ENCODE measurements around the gene SNRPD3. TPM values are rescaled to one million over a fixed set of nuclear protein-coding genes. Genes with fewer than 3 reads are reported as not detected.
"Not testable (repeated sequence)": the region's sequence is repeated elsewhere in the genome, so short reads cannot be mapped to it uniquely, and the experiment has no call there.

SNRPD3 gene
- total RNA-seq, 1 donor from 2014 or later, result 255 TPM

DNA sequence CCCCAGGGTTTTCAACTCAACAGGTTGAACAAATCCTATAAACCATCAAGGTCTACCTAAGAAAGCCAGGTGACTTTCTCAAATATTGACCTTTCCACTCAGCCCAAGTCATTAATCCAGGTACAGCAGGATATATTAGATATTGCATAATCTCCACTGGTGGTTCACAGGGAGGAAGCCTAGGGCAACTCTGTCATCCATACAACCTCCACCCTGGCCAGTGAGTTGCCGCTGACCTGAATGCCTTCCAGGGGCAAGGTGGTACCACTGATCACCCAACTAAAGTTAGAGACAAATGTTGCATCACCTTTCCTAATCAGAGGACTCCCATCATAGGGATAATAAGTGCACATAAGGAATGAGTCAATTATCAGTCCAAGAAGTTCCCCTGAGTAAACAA lies 23.7 kb upstream of the SNRPD3 start:
- DNase-seq (ENCODE audit: low read depth), result no peak

DNA sequence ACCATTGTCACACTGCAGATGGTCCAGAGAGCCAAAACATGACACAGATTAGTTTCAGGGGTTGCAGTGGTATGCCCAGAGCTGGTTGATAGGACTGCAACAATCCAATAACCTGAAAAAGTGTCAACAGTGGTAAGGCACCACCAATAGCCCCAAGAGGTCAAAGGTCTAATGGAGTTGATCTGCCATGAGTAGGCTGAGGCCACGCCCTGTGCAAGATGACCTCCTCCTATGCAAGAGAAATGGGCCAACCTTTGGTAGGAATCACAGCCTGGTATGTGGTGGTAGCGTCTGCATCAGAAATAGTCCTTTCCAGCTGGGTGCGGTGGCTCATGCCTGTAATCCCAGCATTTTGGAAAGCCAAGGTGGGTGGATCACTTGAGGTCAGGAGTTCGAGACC lies 20.5 kb upstream of the SNRPD3 start:
- no peak for DNase-seq (ENCODE audit: low read depth)

DNA sequence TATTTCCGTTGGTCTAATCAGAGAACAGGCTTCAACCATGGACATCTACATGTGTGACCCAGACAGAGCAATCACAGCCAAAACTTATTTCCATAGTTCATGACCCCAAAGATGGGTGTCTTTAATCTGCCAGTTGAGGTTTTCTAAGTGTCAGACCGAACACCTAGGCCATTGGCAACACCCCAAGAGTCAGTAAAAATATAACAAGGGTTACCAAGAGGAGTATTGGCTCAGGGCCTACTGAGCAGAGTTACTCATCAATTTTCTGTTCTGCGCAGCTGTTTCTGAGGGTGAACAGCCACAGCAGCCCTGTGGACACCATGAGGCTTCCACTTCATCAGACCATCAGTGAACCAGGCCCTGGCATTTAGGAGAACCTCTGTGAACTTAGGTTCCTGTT lies 19.7 kb upstream of the SNRPD3 start:
- DNase-seq (ENCODE audit: low read depth), result peak; percentile 60

DNA sequence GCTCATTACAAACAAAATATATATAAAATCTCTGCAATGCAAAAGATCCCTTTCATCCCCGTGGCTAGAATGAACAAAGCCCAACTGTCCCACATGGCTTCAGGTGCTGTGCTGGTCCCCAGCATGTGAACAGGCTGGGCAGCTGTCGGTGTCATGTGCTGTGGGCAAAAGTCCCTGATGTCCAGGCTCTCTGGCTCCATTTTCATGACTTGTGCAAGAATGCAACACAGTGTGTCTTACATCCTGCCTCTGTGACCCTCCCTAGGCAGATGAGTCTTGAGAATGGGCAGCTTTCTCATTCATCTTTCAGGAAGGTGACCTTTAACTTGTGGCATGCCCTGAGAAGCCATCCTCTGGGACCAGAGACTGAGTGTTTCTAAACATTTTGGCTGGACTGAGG lies 15.3 kb upstream of the SNRPD3 start:
- no peak for DNase-seq (ENCODE audit: low read depth)

DNA sequence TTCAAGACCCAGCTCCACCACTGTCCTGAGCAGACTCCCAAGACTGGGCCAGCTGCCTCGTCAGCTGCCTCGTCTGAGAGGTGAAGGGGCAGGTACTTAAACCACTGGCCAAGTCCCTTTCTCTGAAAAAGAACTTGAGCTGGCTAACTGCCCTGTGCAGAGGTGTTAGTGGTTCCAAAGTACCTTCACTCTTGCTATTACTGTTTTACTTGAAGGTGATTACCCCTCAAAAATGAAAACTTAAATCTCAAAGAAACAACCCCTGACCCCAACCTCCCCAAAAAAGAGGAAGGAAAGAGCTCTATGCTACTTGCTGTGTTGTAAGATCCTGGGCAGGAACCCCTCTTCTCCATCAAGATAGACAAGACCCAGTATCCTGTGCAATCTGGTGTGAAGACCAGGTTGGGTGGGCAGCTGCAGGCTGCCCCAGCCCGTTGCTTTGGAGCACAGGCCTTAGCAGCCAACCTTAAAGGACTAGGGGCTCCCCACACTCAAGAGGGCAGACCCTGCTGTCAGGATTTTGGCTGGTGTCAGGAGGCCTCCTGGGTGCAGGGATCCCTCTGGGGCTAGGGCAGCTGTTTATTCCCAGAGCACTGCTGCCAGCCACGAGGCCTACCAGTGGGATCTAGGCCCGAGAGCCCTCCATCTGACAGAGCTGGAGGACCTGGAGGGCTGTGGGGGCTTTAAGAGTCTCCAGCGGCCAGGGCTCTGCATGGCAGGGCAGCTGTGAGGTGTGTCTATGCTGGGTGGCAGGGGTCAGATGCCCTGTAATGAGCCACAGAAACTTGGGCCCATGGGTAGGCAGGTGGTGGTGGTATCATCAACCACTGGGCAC lies 13.9 kb upstream of the SNRPD3 start:
- DNase-seq (ENCODE audit: low read depth), result no peak

DNA sequence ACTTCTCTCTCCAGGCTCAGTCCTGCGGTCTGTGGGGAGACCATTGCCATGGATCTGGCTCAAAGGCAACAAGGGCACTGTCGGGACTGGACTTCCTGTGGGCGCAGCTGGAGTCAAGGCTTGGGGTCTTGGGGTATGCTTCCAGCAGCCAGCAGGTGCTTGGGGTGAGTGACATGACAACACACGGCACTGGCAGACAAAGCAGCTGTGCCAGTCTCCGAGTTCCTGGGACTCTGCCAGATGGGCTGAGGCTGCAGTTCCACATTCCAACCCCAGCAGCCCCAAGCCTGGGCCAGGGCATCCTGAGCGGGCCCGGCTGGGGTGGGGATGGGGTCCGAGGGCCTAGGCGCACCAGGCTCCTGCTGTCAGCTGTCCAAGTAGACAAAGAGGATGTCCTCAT lies 13.2 kb upstream of the SNRPD3 start:
- DNase-seq (ENCODE audit: low read depth), result no peak

DNA sequence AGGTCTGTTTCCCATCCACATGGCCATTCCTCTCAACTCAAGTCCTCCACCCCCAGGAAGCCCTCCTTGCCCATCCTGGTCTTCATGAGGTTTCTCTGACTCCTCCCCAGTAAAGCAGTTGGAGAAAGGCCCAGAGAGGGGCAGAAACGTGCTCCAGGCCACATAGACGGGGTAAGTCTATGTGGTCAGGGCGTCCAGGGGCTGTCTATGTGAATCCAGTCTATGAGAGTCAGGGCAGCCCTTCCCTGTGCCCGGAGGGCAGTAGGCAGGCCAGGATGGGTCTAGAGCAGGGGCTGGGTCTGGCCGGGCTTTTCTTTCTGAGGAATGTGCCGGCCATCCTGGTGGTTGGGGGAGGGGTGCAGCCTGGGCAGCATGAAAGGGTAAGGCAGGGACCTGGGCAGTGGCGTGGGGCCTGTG lies 12.6 kb upstream of the SNRPD3 start:
- DNase-seq (ENCODE audit: low read depth), result no peak

DNA sequence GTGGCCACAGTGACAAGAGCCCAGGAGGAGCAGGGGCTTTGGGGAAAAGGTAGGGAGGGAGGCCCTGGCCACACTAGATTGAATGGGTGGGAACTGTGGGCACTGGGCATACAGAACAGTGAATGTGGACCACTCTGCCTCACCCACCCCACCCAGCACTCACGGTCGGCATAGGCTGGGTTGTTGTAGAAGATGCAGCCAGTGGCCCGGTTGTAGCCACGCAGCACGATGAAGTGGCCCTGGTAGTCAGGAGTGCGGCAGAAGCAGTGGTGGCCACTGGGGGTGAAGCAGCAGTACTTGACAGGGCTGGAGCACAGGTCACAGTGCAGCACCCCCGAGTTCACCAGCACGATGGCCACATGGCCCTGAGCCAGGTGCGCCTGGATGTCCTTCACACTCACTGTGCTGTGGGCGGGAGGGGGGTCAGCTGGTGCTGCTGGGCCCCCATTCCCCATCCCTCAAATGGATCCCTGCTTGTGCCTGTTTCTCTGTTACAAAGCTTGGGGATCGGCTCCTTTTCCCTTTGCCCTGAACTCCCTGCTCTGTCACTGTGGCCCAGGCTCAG lies 12.0 kb upstream of the SNRPD3 start:
- no peak for DNase-seq (ENCODE audit: low read depth)

DNA sequence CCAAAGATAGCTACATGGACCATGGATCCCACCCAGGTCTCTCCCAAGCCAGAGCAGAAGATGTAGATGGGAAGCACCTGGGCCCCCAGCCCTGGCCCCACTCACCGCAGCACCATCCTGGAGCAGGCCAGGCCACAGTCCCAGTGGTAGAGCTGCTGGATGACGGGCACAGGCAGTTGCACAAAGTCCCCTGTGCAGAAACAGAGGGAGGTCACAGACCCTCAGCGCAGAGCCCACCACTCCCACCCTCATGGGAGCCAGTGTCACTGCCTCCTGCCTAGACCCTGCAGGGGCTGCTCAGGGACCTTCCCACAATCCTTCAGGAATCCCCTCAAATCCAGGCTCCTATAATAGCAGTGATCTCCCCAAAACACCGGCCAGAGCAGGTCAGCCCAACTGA lies 7.0 kb upstream of the SNRPD3 start:
- no peak for DNase-seq (ENCODE audit: low read depth)

DNA sequence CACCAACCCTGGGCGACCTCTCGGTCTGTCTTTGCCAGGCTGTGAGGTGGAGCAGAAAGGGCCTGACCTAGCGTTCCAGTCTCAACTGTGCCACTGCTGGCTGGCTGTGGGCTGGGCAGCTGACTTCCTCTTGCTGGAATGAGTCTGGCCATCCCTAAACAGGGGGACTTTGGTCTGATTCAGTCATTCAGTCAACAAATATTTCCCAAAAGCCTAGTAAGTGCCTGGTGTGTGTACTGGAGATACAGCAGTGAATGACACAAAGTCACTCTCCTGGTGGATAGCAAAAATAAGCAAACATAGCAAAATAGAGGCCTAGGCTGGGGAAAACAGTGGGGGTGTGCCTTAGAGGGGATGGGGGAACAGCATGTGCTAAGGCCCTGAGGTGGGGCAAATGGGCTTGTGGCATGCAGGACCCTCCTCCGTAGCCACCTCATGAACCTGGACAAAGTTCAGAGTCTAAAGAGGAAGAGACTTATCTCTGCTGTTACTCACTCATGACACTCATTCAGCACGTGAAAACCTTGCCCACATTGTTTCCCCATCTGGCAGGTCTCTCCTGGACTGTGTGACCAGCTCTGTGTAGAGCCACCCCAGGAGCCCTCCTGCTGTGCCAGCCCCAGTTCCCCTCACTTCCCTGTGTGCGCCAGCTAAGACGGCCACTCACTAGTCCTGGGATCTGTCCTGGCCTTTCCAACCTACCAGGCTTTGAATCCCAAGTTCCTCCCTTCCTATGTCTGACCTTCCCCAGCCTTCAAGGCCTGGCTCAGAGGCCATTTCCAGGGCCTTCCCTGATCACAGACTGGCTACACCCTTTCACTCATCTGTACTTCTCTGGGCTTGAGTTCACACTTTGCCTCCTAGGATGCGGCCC lies 5.5 kb upstream of the SNRPD3 start:
- DNase-seq (ENCODE audit: low read depth), result peak; percentile 86

DNA sequence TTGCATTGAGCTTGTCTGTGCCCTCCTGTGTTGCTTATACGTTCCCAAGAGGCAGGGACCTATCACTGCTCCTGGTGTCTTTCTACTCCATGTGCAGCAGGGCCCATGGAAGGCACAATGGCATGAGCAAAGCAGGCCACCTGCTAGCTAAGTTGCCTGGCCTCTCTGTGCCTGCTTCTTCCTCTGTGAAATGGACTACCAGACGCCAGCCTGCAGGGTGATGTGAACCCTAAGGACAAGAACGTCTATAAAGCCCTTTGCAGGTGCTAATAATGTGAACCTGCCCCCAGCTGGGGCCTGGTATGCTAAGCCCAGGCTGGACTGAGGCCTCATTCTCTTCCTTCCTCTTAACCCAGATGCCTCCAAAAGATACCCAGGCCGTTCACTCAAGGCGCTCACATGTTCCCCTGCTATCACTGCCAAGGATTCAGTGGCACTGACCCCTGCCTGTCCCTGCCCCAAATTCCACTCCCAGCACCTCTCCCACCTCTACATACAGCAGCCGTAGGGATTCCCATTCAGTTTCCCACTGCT lies 4.8 kb upstream of the SNRPD3 start:
- no peak for DNase-seq (ENCODE audit: low read depth)

DNA sequence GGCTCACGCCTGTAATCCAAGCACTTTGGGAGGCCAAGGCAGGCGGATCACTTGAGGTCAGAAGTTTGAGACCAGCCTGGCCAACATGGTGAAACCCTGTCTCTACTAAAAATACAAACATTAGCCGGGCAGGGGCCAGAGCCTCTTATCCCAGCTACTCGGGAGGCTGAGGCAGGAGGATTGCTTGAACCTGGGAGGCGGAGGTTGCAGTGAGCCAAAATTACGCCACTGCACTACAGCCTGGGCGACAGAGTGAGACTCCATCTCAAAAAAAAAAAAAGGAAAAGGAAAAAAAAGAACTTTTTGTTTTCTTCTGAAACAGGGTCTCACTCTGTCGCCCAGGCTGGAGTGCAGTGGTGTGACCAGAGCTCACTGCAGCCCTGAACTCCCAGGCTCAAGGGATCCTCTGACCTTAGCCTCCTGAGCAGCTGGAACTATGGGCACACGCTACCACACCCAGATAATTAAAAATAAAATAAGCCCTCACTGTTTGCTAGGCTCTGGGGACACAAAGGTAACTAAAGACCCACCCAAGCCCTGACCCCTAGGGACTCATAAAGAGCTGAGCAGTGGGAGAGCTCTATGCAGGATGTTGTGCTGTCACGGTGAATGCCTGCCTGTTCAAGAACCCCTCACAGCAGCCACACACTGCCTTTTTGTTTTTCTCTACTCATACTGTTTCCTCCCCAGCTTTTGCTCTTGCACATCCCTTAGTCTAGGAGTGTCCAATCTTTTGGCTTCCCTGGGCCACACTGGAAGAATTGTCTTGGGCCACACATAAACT lies 3.1 kb upstream of the SNRPD3 start:
- DNase-seq (ENCODE audit: low read depth), result not testable (repeated sequence)

DNA sequence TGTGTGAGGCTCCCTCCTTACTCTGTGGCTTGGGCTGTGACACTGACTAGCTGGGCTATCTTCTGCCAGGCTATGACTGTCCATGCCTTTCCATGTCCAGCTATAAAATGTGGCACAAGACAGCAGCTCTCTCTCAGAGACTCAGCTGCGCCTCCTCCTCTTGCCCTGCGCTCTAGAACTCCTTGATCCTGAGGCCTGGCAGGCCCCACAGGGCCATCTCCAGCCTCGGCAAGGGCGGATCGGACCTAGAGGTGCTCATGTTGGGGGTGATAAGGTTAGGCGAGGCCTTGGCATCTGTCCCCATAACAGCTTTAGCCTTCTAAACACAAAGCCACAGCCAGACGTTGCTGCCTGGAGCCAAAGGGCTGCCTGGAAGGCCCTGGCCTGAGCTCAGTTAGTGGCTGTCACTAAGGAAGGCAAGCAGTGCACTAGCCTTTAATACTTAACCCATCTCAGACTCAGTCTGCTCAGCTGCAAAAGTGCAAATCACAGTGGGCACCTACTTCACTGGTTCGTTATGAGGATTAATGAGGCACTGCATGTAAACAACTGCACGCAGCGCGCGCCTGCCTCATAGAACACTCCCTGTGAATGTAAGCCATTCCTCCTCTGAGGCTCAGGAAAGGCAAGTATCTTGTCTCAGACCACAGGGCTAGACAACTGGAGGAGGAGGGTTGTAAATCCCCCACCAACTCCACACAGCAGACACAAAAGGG lies 2.0 kb upstream of the SNRPD3 start:
- peak; percentile 49 for DNase-seq (ENCODE audit: low read depth)

DNA sequence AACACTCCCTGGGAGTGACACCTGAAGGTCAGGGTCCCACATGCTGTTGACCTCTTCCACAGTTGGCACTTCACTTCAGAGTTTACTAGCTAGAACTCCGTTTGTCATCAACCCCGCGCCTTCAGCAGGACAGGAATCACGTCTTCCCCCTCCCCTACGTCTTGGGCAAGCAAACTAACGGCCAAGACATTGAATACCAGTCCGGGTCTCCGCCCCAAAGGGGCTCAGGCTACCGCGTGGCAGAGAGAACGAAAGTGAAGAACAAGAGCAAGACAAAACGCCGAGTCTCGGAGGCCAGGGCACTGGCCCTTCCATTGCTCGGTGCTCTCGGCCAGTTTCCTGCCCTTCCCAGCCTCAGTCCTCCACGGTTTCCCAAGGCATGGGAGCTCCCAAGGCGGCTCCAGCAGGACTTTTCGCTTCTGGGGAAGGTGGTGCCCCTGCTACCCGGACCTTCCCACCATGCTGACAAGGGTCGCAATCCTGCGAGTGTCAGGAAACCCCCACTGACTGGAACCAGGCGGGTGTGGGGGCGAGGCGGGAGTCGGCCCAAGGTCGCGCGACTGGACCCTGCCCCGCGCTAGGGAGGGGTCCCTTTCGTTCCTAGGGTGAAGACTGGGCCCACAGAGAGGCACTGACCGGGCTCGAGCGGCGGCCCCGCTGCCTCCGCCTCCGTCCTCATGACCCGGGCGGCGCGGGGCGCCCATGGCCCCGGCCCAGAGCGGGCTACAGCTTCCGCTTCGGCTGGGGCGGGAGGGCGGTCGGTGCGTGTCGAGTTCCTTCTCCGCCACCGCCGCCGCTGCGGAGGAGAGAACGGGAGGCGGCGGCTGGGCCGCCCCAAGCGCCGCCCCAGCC lies 1.3 kb upstream of the SNRPD3 start, which contains the start of gene GUCD1:
GUCD1 (minus strand) TSS at position 826 of the 852 bp plus-strand sequence; CDS start at position 679, 147 bp downstream.
- peak; percentile 22 for DNase-seq (ENCODE audit: low read depth)

DNA sequence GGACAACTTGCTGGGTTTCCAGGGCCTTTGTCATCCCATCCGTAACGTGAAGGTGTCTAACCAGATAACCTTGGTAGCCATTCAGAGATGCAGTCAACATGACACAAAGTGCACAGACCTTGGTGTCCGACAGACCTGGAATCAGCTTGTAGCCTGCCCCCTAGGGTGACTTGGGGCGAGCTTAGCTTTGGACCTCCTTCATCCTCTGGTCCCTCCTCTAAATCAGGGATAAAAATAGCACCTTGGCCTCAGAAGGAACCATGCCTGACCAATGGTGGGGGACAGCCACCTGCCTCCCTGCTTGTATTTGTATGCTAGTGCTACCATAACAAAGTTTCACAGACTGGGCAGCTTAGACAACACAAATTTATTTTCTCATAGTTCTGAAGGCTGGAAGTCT lies 3.7 kb downstream of the SNRPD3 start:
- DNase-seq (ENCODE audit: low read depth), result no peak

DNA sequence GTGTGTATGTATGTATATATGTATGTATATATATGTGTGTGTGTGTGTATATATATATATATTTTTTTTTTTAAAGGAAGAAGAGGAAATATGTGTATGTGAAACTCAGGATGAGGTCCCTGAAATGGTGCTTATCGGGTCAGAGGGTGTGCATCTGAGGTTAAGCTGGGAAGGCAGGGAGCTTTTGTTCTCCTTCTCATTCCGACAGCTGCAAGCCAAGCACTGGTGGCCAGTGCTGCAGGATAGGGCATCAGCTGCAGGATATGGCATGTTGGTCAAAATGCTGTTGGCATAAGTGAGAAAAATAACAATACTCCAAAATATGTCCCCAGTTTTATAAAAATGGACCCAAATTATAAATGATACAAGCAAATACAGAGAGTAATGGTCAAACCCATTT lies 7.4 kb downstream of the SNRPD3 start:
- no peak for DNase-seq (ENCODE audit: low read depth)

DNA sequence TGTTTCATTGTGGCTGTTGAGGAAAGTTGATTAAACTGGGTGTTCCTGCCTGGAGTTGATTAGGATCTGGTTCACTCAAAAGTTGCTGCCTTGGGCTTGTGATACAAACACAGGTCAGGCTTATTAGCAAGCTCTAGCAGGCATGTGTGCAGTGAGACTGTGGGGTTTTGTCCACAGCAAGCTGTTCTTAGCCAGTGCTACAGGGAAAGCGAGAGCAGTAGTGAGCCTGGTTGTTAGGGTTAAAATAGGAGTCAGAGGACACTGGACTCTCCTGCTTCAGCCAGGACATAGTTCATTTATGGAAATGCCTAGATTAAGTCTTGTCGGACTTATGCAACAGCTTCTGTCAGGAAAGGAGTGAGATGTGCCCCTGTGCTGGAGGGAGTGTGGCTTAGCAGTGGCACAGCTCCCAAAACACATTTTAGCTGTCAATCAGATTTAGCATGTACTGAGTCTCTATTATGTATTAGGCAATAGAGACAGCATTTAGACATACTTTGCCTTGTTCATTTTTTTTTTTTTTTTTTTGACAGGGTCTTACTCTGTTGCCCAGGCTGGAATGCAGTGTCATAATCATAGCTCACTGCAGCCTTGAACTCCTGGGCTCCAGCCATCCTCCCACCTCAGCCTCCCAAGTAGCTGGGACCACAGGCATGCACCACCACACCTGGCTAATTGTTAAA lies 8.7 kb downstream of the SNRPD3 start:
- no peak for DNase-seq (ENCODE audit: low read depth)

DNA sequence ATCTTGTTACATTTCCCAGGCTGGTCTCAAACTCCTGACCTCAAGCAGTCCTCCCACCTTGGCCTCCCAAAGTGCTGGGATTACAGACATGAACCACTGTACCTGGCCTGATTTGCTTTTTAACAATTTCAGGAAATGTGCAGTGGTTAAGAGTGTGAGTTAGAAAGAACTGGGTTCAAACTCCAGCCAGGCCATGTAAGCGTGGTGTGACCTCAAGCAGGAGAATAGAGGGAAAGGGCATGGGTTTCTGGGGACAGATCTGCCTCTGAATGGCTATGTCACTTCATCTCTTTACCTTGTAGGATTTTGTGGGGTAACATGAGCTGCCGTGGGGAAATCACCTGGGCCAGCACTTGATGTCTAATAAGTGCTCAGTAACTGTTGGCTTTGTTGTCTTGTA lies 9.3 kb downstream of the SNRPD3 start:
- DNase-seq (ENCODE audit: low read depth), result no peak

DNA sequence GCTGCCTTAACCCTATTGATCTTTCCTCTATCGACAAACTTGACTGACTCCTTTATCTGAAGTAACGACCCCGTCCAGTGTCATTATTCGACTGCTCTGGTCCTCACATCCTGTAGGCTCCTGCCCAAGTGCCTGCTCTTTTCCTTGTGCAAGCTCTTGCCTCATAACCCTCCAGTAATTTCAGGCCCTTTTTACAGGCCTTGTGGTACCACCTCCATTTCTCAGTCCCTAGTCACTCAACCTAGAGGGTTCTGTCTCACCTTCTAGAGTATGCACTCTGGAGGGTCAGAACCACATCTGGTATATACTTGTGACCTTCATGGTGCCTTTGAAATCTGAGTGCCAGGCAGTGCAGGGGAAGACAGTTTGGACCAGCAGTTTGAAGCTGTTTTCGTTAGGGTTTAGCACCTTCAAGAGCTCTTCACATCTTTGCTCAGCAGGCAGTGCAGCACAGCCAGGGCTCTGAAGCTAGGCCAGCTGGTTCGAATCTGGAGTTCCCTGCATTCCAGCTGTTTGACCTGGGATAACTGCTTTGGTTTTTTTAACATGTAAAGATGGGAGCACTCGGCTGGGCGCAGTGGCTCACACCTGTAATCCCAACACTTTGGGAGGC lies 11.2 kb downstream of the SNRPD3 start:
- DNase-seq (ENCODE audit: low read depth), result no peak

All from renal cortical epithelial cell (primary cell).